Loucy (cell line): ENCODE data around the gene RNF166.

Source experiments
- H2AFZ ChIP-seq: fragments of 200-600 bp; sonication (generic); 2 replicates; pipeline ENCODE4 v1.6.0; 2016; ENCODE audit warnings: antibody characterized with exemption, mild to moderate bottlenecking, low read length, moderate library complexity
- H3F3A ChIP-seq: fragments of 200-600 bp; 2 replicates; pipeline ENCODE4 v1.6.0; 2016; ENCODE audit warnings: antibody characterized with exemption, low read depth, mild to moderate bottlenecking
- H3K27me3 ChIP-seq: fragments of 200-600 bp; sonication (generic); 2 replicates; pipeline ENCODE4 v1.6.1; 2014; ENCODE audit warnings: low read length, mild to moderate bottlenecking; ENCODE audit not compliant: insufficient read depth, poor library complexity, severe bottlenecking
- H3K36me3 ChIP-seq: fragments of 200-600 bp; sonication (generic); 2 replicates; pipeline ENCODE4 v1.6.1; 2016; ENCODE audit warnings: low read length; ENCODE audit not compliant: insufficient read depth
- H3K4me1 ChIP-seq: fragments of 200-600 bp; sonication (generic); 2 replicates; pipeline ENCODE4 v1.5.1; 2014; ENCODE audit warnings: low read length, mild to moderate bottlenecking; ENCODE audit not compliant: insufficient read depth, poor library complexity, severe bottlenecking
- H3K4me2 ChIP-seq: fragments of 200-600 bp; sonication (generic); 2 replicates; pipeline ENCODE4 v1.6.0; 2014; ENCODE audit warnings: antibody characterized with exemption, low read length, low read depth, mild to moderate bottlenecking; ENCODE audit not compliant: poor library complexity, severe bottlenecking
- H3K4me3 ChIP-seq: fragments of 200-600 bp; sonication (generic); 2 replicates; pipeline ENCODE4 v1.5.1; 2014; ENCODE audit warnings: low read length, mild to moderate bottlenecking, mixed read lengths; ENCODE audit not compliant: poor library complexity, severe bottlenecking
- H3K79me2 ChIP-seq: fragments of 200-600 bp; sonication (generic); 2 replicates; pipeline ENCODE4 v1.6.1; 2014; ENCODE audit warnings: low read length; ENCODE audit not compliant: insufficient read depth
- H3K9ac ChIP-seq: fragments of 200-600 bp; sonication (generic); 2 replicates; pipeline ENCODE4 v1.6.0; 2014; ENCODE audit warnings: mild to moderate bottlenecking, low read depth, low read length, moderate library complexity; ENCODE audit not compliant: poor library complexity, severe bottlenecking
- H3K9me2 ChIP-seq: fragments of 200-600 bp; sonication (generic); replicated peaks from 2 replicates; pipeline ENCODE4 v1.6.1; 2016; ENCODE audit warnings: low read depth, low read length, mixed read lengths
- H3K9me3 ChIP-seq: fragments of 200-600 bp; sonication (generic); 2 replicates; pipeline ENCODE4 v1.6.1; 2014; ENCODE audit warnings: mild to moderate bottlenecking, antibody characterized with exemption, low read length, low read depth; ENCODE audit not compliant: insufficient read depth
- H4K20me1 ChIP-seq: fragments of 200-600 bp; sonication (generic); 2 replicates; pipeline ENCODE4 v1.6.0; 2014; ENCODE audit warnings: antibody characterized with exemption, low read length, mild to moderate bottlenecking; ENCODE audit not compliant: insufficient read depth, poor library complexity, severe bottlenecking
- EZH2phosphoT487 ChIP-seq: fragments of 200-600 bp; IDR thresholded peaks from 2 replicates; pipeline ENCODE4 v1.6.1; 2018; ENCODE audit warnings: antibody characterized with exemption, mild to moderate bottlenecking, moderate library complexity, borderline replicate concordance
- TF ChIP-seq, protein P1 (sequence below): fragments of 200-600 bp; sonication (generic); conservative IDR thresholded peaks from 2 replicates; pipeline ENCODE4 v1.5.1; 2014; ENCODE audit warnings: mild to moderate bottlenecking, antibody characterized with exemption, low read length

RNF166 gene

DNA sequence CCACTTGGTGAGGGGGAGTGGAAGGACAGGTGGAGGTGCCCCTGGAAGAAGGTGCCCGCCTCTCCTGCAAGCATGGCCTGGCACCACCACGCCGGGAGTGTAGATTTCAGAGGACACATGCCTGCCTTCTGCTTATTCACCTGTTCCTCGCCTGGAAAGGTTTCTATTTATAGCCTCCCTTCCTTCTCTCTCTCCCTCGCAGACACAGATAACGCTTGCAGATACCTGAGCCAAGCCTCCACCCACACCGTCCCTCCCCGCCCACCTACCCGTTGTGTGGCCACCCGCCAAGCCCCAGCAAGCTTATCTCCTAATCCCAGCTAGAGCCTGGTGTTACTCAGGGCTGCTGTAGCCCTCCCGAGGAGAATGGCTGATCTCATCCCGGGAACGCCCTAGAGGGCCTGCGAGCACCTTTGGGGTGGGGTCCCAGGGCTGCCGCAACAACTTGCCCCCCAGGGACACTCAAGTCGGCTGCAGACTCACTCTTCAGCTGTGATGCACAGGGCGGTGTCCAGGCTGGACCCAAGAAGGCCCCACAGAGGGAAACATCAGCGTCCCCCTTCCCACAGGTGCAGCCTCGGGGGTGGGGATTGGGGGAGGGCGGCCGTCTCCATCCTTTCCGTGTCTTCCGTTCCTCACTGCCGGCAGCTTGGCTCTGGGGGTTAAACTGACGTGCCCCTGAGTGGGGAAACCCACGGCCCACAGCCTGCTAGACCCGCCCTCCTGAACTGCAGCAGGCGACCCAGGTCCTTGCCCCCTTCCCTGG lies 18.0 kb downstream of the RNF166 start:
- H3K9ac ChIP-seq = no peak overlapping the region
- no peaks in the 10 kb centered on the region for H4K20me1 ChIP-seq

DNA sequence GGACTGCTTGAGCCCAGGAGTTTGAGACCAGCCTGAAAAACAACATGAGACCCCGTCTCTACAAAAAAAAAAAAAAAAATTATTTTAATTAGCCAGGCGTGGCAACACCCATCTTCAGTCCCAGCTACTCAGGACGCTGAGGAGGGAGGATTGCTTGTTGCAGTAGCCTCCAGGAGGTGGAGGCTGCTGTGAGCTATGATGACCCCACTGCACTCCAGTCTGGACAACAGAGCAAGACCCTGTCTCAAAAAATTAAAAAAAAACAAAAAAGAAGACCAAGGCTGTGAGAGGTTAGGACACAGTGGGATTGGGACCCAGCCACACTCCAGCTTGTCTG lies 18.6 kb downstream of the RNF166 start:
- Histone ChIP-seq H2AFZ (no peak overlapping the region), H4K20me1 (no peaks in the 10 kb centered on the region), H3K27me3 (no peaks in the 10 kb centered on the region), H3K4me1 (peaks cover 6% of the 10 kb centered on the region), H3K36me3 (no peaks in the 10 kb centered on the region), H3K9me2 (no peaks in the 10 kb centered on the region), H3K79me2 (no peaks in the 10 kb centered on the region), H3K9ac (no peak overlapping the region), H3K9me3 (no peaks in the 10 kb centered on the region), H3K4me3 (no peak overlapping the region), H3F3A (no peaks in the 10 kb centered on the region), H3K4me2 (no peak overlapping the region)
- TF ChIP-seq EZH2phosphoT487 = no peak
- TF ChIP-seq, protein P1, sequence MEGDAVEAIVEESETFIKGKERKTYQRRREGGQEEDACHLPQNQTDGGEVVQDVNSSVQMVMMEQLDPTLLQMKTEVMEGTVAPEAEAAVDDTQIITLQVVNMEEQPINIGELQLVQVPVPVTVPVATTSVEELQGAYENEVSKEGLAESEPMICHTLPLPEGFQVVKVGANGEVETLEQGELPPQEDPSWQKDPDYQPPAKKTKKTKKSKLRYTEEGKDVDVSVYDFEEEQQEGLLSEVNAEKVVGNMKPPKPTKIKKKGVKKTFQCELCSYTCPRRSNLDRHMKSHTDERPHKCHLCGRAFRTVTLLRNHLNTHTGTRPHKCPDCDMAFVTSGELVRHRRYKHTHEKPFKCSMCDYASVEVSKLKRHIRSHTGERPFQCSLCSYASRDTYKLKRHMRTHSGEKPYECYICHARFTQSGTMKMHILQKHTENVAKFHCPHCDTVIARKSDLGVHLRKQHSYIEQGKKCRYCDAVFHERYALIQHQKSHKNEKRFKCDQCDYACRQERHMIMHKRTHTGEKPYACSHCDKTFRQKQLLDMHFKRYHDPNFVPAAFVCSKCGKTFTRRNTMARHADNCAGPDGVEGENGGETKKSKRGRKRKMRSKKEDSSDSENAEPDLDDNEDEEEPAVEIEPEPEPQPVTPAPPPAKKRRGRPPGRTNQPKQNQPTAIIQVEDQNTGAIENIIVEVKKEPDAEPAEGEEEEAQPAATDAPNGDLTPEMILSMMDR = no peak

More for the DNA sequence above, 18.0 kb downstream of the RNF166 start:
- Histone ChIP-seq H2AFZ (no peak overlapping the region), H3K36me3 (no peaks in the 10 kb centered on the region), H3K4me2 (no peak overlapping the region), H3K9me3 (no peaks in the 10 kb centered on the region), H3K4me3 (no peak overlapping the region), H3K27me3 (no peaks in the 10 kb centered on the region), H3K79me2 (no peaks in the 10 kb centered on the region), H3K9me2 (no peaks in the 10 kb centered on the region), H3F3A (no peaks in the 10 kb centered on the region), H3K4me1 (peaks cover 6% of the 10 kb centered on the region)
- TF ChIP-seq EZH2phosphoT487 = no peak
- TF ChIP-seq, protein P1 = no peak

DNA sequence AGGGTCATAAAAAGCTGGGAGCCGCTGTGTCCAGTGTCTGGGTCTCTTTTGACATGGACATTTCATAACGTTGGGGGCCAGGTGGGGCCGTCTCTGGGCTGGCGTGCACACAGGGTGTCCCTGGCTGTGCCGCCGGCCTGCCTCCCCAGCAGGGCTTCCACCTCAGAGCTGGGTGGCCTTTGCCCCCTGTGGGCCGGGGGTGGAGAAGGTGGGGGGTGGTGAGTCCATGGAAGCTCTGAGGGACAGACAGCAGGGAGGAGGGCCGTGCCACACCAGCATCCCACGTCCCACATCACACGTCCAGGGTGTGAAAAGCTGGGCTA lies 19.0 kb downstream of the RNF166 start:
- H3K27me3 ChIP-seq = no peaks in the 10 kb centered on the region
- H3K36me3 ChIP-seq = no peaks in the 10 kb centered on the region
- no peaks in the 10 kb centered on the region for H3K79me2 ChIP-seq
- no peaks in the 10 kb centered on the region for H3F3A ChIP-seq
- H3K4me3 ChIP-seq = no peak overlapping the region
- TF ChIP-seq, protein P1 = no peak
- no peak for TF ChIP-seq EZH2phosphoT487
- no peaks in the 10 kb centered on the region for H3K9me3 ChIP-seq
- H2AFZ ChIP-seq = no peak overlapping the region
- no peaks in the 10 kb centered on the region for H3K9me2 ChIP-seq
- no peaks in the 10 kb centered on the region for H4K20me1 ChIP-seq
- no peak overlapping the region for H3K4me2 ChIP-seq
- no peak overlapping the region for H3K9ac ChIP-seq
- peaks cover 6% of the 10 kb centered on the region for H3K4me1 ChIP-seq
